ENCODE data around the gene MTA2.
A peak's percentile ranks its signal among the peaks of the same experiment; 100 is the strongest.
"Not testable (repeated sequence)": the region's sequence is repeated elsewhere in the genome, so short reads cannot be mapped to it uniquely, and the experiment has no call there.

The MTA2 gene

DNA sequence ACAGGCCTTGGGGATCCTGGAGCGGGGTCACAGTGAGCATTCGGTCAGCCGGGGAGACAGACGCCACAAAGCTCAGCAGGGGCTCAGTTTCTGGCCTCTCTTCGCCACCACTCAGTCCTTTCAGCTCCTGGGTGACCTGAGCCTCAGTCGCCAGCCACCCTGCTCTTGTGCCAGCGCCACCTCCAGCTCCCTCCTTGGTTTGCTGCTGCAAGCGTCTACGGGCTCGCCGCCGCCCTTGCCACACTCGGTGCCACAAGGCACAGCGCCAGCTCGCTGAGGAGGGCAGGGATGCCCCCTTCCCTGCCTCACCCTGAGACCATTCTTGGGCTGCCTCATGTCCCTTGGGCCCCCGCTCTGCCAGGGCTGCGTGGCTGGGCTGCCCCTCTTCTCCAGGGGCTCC is 26.5 kb downstream of the MTA2 start:
- DNase-seq: no peak
- H3K27ac Mint-ChIP-seq: no peak overlapping the region
- CTCF ChIA-PET: interaction anchor here (1.2 to 1.9 kb wide), 3 partner anchors 17 to 106 kb away, joined by 3 to 9 read pairs (median 4); partner anchors contain the start of gene TUT1
- peaks cover 49% of the 10 kb centered on the region for H3K4me1 Mint-ChIP-seq
- H3K27me3 Mint-ChIP-seq: no peaks in the 10 kb centered on the region
- H3K36me3 Mint-ChIP-seq: peaks cover 51% of the 10 kb centered on the region
- no peaks in the 10 kb centered on the region for H3K9me3 Mint-ChIP-seq
- peak overlapping the region; percentile 86 for H3K4me3 Mint-ChIP-seq

DNA sequence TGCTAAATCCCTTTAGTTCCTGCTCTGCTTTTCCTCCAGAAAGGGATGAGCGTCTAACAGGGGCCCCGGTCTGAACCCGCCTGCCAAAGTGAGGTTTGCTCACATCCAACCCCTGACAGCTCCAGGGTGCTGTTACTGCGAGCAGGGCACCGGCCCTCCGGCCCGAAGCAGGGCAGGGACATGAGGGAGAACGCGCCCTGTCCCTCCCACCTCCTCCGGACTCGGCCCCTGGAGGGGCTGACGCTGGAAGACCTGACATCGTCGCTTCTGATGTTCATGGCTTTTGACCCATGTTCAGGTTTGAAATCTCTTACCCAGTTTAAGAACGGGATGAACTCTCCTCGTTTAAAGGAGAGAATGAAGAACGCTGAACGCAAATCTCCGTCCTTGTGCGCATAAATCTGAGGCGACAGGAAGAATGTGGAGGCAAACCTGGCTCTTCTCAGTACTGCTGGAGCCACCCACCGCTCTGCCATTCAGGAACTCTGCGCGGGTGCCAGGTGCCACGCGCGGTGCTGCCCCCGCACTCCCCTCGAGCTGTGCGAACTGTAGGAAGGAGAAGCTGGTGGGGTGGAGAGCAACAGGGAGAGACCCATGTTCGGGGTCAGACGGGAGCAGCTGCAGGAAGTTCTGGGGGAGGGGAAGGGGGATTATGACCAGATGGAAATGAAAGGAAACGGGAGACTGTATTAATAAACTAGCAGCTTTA is 27.1 kb downstream of the MTA2 start:
- Mint-ChIP-seq H3K27ac (peak overlapping the region; percentile 84), H3K4me3 (peak overlapping the region; percentile 86), H3K4me1 (peaks cover 53% of the 10 kb centered on the region), H3K9me3 (no peaks in the 10 kb centered on the region), H3K36me3 (peaks cover 57% of the 10 kb centered on the region), H3K27me3 (no peaks in the 10 kb centered on the region)
- peak; percentile 39 for DNase-seq
- CTCF ChIA-PET: interaction anchor here (1.1 to 1.9 kb wide), 4 partner anchors 17 to 150 kb away, joined by 4 to 9 read pairs (median 5); partner anchors contain the start of gene TUT1

DNA sequence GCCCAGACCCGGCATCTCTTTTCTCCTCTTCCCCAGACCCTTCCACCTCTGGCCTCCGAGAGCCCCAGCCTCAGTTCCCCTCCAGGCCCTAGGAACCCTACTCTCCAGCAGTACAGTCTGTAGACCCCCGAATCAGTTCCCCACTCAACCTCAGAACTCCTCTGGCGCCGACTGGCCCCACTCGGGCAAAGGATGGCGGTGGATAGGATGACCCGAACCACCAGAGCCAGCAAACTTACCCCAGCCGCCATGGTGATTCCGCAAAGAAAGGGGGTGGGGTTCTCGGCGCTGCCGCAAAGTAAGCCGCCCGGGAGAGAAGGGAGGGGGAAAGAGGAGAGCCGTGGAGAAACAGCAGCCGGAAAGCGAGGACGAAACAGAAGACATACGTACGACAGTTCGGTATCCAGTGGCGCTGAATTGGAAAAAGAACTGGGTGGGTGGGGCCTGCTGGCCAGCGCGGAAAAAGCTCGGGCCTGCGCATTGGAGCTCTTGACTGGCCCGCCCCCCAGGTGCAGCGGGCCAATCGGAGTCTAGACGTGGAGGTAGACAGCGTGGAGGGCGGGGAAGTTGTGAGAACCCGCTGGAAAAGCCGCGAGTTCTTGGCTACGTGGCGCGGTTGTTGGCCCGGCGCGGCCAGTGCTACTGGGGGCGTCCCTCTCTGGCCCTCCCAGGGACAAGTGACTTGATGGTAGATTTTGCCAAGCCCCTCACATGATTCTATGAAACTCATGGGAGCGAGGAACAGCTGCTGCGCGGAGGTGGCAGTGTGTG is 27.9 kb downstream of the MTA2 start, which contains the start of gene EEF1G:
TSS of gene EEF1G (minus strand) at position 300 of the 771 bp plus-strand sequence. CDS start at position 251, 49 bp downstream.
- Mint-ChIP-seq H3K4me3 (peak within 1 kb of the TSS; percentile 86), H3K9me3 (no peaks in the 10 kb centered on the region), H3K27ac (peak within 1 kb of the TSS; percentile 84), H3K27me3 (no peaks in the 10 kb centered on the region), H3K36me3 (peaks cover 57% of the 10 kb centered on the region), H3K4me1 (peaks cover 55% of the 10 kb centered on the region)
- CTCF ChIA-PET: interaction anchor here (1.1 to 1.9 kb wide), 4 partner anchors 13 to 149 kb away, joined by 4 to 9 read pairs (median 8); partner anchors contain the start of gene TUT1
- DNase-seq: peak; percentile 99

DNA sequence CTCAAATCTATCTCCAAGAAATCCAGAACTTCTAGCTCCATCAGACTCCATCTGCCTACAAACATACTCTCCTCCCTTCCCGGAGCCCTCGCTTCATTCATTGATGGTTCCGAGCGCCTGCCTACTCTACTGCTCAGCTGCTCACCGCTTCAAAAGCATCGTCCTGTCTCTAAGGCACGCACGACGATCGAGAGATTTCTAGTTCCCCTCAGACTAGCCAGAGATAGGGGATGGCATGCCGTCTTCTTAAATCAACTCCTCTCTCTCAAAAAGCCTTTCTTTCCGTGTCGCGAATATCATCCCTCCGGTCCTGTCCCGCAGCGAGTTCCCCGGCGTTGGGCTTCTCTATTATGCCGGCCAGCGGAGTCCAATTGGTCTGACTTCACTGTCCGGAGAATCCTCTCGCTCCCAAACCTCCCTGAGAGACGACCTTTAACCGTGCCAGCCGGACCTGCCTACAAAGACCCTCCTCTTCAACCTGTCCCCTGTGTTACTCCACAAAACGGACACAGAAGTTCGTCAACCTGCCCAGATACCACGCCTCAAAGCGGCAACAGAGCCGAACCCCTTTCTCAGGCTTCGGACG is 28.6 kb downstream of the MTA2 start:
- peak overlapping the region; percentile 86 for H3K4me3 Mint-ChIP-seq
- H3K27ac Mint-ChIP-seq: peak overlapping the region; percentile 84
- peaks cover 58% of the 10 kb centered on the region for H3K36me3 Mint-ChIP-seq
- peak; percentile 44 for DNase-seq
- CTCF ChIA-PET: interaction anchor here (0.8 to 4.3 kb wide), 9 partner anchors 12 to 215 kb away, joined by 3 to 16 read pairs (median 6); partner anchors contain the start of gene TUT1
- H3K4me1 Mint-ChIP-seq: peaks cover 58% of the 10 kb centered on the region
- H3K9me3 Mint-ChIP-seq: no peaks in the 10 kb centered on the region
- no peaks in the 10 kb centered on the region for H3K27me3 Mint-ChIP-seq

DNA sequence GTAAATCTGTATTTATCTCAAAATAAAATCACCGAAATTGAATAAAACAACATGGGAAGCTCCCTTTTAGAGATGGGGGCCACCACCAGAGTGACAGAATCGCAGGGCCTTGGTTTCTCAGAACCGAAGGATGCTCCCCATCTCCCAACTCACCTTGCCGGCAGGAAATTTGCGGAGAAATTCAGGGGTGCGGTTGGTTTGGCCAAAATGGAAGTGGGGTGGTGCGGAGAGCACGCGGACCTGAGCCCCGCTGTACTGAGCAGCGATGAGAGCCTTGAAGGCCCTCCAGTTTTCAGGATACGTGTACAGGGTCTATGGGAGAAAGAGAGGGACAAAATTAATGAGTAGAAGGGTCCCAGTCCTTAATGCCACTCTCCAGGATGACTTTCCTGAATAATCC is 29.2 kb downstream of the MTA2 start:
- H3K36me3 Mint-ChIP-seq: peaks cover 59% of the 10 kb centered on the region
- no peak for DNase-seq
- H3K4me3 Mint-ChIP-seq: peak overlapping the region; percentile 86
- H3K27me3 Mint-ChIP-seq: no peaks in the 10 kb centered on the region
- CTCF ChIA-PET: interaction anchor here (0.8 to 4.3 kb wide), 6 partner anchors 12 to 216 kb away, joined by 3 to 16 read pairs (median 6); no protein-coding TSS in a partner anchor
- H3K4me1 Mint-ChIP-seq: peaks cover 60% of the 10 kb centered on the region
- no peaks in the 10 kb centered on the region for H3K9me3 Mint-ChIP-seq
- H3K27ac Mint-ChIP-seq: peak overlapping the region; percentile 84

DNA sequence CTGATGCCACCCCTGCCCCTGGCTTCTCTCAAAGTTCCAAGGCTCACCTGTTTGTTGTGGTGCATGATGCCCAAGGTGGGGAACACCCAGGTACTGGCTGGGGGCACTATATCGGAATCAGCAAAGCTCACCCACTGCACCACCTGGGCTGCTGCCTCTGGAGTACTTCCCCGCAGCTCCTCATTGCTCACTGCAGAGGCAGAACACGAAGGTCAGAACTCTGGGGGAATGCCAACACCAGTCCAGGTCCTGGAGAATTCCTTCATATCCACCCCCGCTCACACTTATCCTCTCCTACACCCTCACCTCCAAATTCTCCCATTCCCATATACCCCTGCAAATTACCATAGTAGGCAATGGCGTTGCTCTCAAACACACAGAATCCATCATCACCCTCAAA is 30.2 kb downstream of the MTA2 start:
- not testable (repeated sequence) for H3K4me3 Mint-ChIP-seq, H3K27ac Mint-ChIP-seq, H3K27me3 Mint-ChIP-seq, DNase-seq, H3K9me3 Mint-ChIP-seq
- peaks cover 63% of the 10 kb centered on the region for H3K4me1 Mint-ChIP-seq
- CTCF ChIA-PET: interaction anchor here (0.8 to 4.3 kb wide), 4 partner anchors 11 to 177 kb away, joined by 3 to 16 read pairs (median 12); no protein-coding TSS in a partner anchor
- peaks cover 62% of the 10 kb centered on the region for H3K36me3 Mint-ChIP-seq

DNA sequence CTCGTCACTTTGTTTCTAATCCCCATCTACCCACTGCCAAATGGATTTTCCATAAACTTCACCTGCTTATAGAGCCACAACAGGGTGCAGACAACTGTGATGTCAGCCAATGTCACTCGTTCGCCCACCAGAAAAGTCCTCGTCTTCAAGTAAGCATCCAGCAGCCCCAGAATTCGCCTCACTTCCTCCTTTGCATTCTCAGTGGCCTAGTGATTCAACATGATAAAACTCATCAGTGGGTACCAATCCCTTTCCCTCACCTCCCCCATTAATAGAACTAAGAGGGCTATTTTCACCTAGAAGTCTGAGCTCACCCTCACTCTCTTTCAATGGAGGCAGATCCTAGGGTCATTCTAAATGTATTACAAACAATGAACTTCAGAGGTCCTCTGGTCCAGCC is 30.8 kb downstream of the MTA2 start:
- not testable (repeated sequence) for DNase-seq, H3K27me3 Mint-ChIP-seq, H3K9me3 Mint-ChIP-seq
- H3K4me3 Mint-ChIP-seq: peak overlapping the region; percentile 4
- peaks cover 65% of the 10 kb centered on the region for H3K36me3 Mint-ChIP-seq
- H3K4me1 Mint-ChIP-seq: peaks cover 65% of the 10 kb centered on the region
- CTCF ChIA-PET: interaction anchor here (2.2 to 4.3 kb wide), 3 partner anchors 10 to 176 kb away, joined by 11 to 16 read pairs (median 12); no protein-coding TSS in a partner anchor
- peak overlapping the region; percentile 57 for H3K27ac Mint-ChIP-seq

DNA sequence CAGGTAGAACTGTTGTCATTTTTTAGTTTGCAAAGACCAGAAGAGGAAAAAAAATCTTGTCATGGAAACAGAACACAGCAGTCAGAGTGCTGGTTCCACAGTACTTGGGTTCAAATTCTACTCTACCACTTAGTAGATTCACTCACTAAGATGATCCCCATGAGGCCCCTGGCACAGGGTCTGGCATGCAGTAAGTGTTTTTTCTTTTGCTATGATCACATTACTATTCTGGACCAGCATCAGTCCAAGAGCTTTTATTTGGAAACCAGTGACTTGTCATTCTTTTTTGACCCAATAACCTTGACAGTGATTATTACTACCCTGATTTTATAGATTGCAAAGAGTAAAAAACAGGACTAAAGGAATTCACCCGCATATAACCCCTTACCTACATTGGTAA is 32.1 kb downstream of the MTA2 start:
- CTCF ChIA-PET: interaction anchor here (0.9 to 4.3 kb wide), 3 partner anchors 9 to 175 kb away, joined by 3 to 16 read pairs (median 11); no protein-coding TSS in a partner anchor
- no peak overlapping the region for H3K4me3 Mint-ChIP-seq
- no peaks in the 10 kb centered on the region for H3K9me3 Mint-ChIP-seq
- peaks cover 65% of the 10 kb centered on the region for H3K36me3 Mint-ChIP-seq
- DNase-seq: no peak
- H3K27me3 Mint-ChIP-seq: no peaks in the 10 kb centered on the region
- H3K4me1 Mint-ChIP-seq: peaks cover 56% of the 10 kb centered on the region
- H3K27ac Mint-ChIP-seq: no peak overlapping the region

DNA sequence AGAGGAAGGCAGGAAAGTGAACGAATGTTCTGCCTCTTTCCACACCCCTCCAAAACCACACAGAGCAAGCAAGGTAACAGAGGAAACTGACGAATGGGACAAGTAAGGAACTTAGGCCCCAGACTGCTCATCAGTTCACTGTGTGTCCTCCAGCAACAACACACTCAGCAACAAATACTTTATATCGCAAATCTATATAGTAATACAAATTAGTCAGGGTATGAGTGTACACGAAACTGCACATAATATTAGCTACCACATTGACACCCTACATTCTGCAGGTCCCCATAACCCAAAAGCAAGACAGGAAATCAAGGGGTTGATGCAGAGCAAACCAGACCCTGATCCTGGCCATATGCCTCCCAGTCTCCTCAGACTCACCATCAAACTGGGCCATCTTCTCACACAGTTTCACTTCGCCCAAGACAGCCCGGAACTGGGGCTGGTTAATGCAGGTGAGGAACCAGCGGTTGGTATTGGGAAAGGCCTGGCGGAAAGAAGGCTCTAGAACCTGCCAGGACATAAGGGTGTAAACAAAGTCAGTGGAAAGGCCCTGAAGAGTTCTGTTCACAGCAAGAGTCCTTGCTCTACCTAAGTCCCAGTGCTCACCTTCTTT is 34.5 kb downstream of the MTA2 start:
- DNase-seq: no peak
- H3K4me3 Mint-ChIP-seq: no peak overlapping the region
- no peaks in the 10 kb centered on the region for H3K9me3 Mint-ChIP-seq
- H3K27ac Mint-ChIP-seq: no peak overlapping the region
- H3K4me1 Mint-ChIP-seq: peaks cover 48% of the 10 kb centered on the region
- CTCF ChIA-PET: interaction anchor here (0.9 to 3.3 kb wide), 4 partner anchors 24 to 144 kb away, joined by 3 to 12 read pairs (median 4); no protein-coding TSS in a partner anchor
- peaks cover 57% of the 10 kb centered on the region for H3K36me3 Mint-ChIP-seq
- H3K27me3 Mint-ChIP-seq: no peaks in the 10 kb centered on the region

DNA sequence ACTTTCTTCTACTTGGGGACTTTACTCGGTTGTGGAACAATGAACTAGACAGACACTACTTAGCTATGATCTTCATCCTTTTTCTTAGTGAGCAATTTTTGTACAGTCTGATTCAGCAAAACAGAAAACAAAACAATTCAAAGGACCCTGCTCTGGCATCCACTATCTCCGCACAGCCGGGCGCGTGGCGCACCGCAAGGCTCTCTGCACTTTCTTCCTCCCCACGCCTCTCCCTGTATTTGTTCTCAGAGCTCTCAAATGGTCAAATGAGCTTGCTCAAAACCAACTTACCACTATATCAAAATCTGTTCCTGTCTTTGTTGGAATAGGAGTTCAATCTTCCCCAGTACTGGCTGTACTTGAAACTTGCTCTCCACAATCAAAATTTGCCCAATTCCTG is 35.4 kb downstream of the MTA2 start:
- H3K4me1 Mint-ChIP-seq: peaks cover 43% of the 10 kb centered on the region
- peak overlapping the region; percentile 8 for H3K27ac Mint-ChIP-seq
- peaks cover 54% of the 10 kb centered on the region for H3K36me3 Mint-ChIP-seq
- no peak overlapping the region for H3K4me3 Mint-ChIP-seq
- no peaks in the 10 kb centered on the region for H3K27me3 Mint-ChIP-seq
- CTCF ChIA-PET: interaction anchor here (0.9 to 3.3 kb wide), 4 partner anchors 9 to 172 kb away, joined by 4 to 12 read pairs (median 4); no protein-coding TSS in a partner anchor
- DNase-seq: no peak
- H3K9me3 Mint-ChIP-seq: no peaks in the 10 kb centered on the region

DNA sequence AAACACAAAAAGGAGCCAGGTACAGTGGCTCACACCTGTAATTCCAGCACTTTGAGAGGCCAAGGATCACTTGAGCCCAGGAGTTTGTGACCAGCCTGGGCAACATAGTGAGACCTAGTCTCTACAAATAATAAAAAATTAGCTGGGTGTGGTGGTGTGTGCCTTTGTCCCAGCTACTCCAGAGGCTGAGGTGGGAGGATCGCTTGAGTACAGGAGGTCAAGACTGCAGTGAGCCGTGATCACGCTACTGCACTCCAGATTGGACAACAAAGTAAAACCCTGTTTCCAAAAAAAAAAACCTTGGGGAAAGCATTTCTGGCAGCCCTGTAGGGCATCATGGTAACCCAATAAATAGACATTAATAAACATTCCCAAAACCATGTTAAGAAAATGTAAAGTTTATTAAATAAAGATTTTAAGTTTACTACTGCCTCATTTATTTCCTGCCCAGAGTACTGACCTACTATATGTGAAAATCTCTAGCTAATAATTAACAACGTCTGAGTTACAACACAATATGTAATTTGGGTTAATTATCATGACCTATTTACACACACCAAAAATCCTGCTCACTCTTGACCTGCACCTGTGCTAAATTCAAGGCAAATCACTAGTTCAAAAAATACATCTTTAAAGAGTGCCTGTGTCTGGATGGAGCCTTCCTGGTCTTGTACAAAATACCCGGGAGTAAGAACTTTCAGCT is 36.4 kb downstream of the MTA2 start:
- CTCF ChIA-PET: interaction anchor here (0.7 to 3.3 kb wide), 6 partner anchors 8 to 171 kb away, joined by 3 to 12 read pairs (median 4); no protein-coding TSS in a partner anchor
- H3K36me3 Mint-ChIP-seq: peaks cover 54% of the 10 kb centered on the region
- H3K27me3 Mint-ChIP-seq: no peaks in the 10 kb centered on the region
- H3K9me3 Mint-ChIP-seq: no peaks in the 10 kb centered on the region
- no peak overlapping the region for H3K4me3 Mint-ChIP-seq
- DNase-seq: no peak
- H3K27ac Mint-ChIP-seq: no peak overlapping the region
- peaks cover 44% of the 10 kb centered on the region for H3K4me1 Mint-ChIP-seq

DNA sequence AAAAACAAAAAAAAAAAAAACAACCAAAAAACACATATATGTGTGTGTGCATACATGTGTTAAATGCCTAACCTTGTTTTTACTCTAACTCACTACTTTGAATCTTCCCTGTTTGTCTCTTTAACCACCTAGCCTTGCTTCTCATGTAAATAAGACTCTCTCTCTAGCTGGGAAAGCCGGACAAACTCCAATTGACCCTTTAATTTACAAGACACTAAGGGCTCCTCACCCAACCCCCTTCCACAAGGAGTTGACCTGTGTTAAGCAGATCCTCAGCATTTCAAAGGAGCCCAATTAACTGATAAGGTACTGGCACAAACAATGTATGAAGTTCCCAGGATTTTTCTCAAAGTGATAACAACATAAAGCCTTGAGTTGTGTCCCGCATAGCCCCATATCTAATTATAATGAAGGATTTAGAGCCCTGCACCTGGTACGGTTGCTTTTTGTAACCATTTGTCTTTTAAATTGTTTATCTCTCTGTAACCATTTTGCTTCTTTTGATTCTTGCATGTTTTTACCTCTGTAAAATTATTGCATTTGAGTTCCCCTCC is 39.9 kb downstream of the MTA2 start:
- not testable (repeated sequence) for DNase-seq, H3K27me3 Mint-ChIP-seq, H3K9me3 Mint-ChIP-seq, H3K4me3 Mint-ChIP-seq
- Mint-ChIP-seq H3K27ac (peak overlapping the region; percentile 47), H3K36me3 (peaks cover 57% of the 10 kb centered on the region), H3K4me1 (peaks cover 58% of the 10 kb centered on the region)
- CTCF ChIA-PET: interaction anchor here (1.0 to 11.7 kb wide), 8 partner anchors 10 to 180 kb away, joined by 3 to 276 read pairs (median 14); partner anchors contain the start of genes AHNAK and LRRN4CL

All from activated naive CD4-positive, alpha-beta T cell treated with anti-CD3 and anti-CD28 coated beads, Interleukin-2, amount 10 ng/mL, durations not matched to agents 7 days and 5 days (primary cell).